Activated naive CD8-positive, alpha-beta T cell treated with anti-CD3 and anti-CD28 coated beads for 36 hours (primary cell): ENCODE results near the gene CHD3. TPM values are rescaled to one million over a fixed set of nuclear protein-coding genes. Genes with fewer than 3 reads are reported as not detected.
"Not testable (repeated sequence)": the region's sequence is repeated elsewhere in the genome, so short reads cannot be mapped to it uniquely, and the experiment has no call there.

Experiments
- DNase-seq: peaks from one replicate; pipeline ENCODE4 v3.0.0; 2021
- H3K27ac Mint-ChIP-seq: one replicate; pipeline ENCODE4 v1.8.0; 2022; ENCODE audit warnings: mild to moderate bottlenecking, moderate library complexity, mixed read lengths
- H3K27me3 Mint-ChIP-seq: one replicate; pipeline ENCODE4 v1.8.0; 2022; ENCODE audit warnings: mild to moderate bottlenecking, mixed read lengths
- H3K36me3 Mint-ChIP-seq: one replicate; pipeline ENCODE4 v1.8.0; 2021; ENCODE audit warnings: mild to moderate bottlenecking, mixed read lengths
- H3K4me1 Mint-ChIP-seq: one replicate; pipeline ENCODE4 v1.8.0; 2021; ENCODE audit warnings: mixed read lengths
- H3K4me3 Mint-ChIP-seq: one replicate; pipeline ENCODE4 v1.8.0; 2022; ENCODE audit warnings: mild to moderate bottlenecking, moderate library complexity, mixed read lengths
- H3K9me3 Mint-ChIP-seq: one replicate; pipeline ENCODE4 v1.8.0; 2022; ENCODE audit warnings: mixed read lengths
- total RNA-seq, 2 experiments: library from RNA; stranded (reverse); gene quantifications; one replicate each; pipeline ENCODE4 v1.2.3, GENCODE V29; 2021

The CHD3 gene
- total RNA-seq, 2 experiments from 2014 or later = 123 to 129 TPM

- no peak for DNase-seq
- Mint-ChIP-seq H3K36me3 (peaks cover 21% of the 10 kb centered on the region), H3K4me3 (no peak overlapping the region), H3K27me3 (no peaks in the 10 kb centered on the region), H3K27ac (no peak overlapping the region), H3K9me3 (no peaks in the 10 kb centered on the region), H3K4me1 (peaks cover 35% of the 10 kb centered on the region)
These were observed 33.0 kb upstream of the CHD3 start for GRCh38 chr17:7855660-7856010.

DNA sequence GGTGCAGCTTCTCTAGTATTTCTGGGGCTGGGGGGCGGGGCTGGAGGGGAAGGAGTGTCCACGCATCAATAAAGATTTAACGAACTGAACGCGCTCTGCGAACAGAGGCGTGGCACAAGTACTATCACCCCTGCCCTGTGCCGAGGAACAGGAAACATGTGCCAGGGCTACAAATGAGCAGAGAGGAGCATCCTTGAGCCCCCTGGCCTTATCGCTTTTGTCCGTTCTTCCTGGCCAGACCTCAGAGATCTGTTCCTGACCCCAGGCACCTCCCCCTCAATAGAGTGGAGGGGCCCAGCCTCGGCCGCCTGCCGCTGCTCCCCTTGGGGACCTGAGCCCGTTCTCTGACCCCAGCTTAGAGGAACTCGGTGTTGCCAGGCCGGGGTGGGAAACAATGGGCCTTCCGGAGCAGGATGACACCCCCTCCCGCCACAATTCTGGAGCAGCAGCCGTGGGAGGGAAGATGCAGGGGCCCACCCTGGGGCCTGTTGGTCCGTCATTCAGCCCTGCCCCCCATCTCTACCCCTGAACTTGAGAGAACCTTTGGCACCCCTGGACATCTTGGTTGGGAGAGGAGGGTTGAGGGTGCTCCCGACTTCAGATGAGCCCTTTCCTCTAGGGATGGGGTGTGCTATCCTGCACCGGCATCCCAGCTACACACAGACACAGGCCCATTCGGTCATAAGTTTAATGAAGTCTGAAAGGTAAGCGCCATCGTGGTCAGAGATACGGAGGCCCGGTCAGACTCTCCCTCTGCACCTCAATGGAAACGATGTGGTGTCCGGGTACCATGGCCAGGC, 32.4 kb upstream of the CHD3 start:
- no peaks in the 10 kb centered on the region for H3K27me3 Mint-ChIP-seq
- H3K4me3 Mint-ChIP-seq = no peak overlapping the region
- H3K36me3 Mint-ChIP-seq = peaks cover 16% of the 10 kb centered on the region
- no peak for DNase-seq
- no peak overlapping the region for H3K27ac Mint-ChIP-seq
- H3K9me3 Mint-ChIP-seq = no peaks in the 10 kb centered on the region
- peaks cover 30% of the 10 kb centered on the region for H3K4me1 Mint-ChIP-seq

DNA sequence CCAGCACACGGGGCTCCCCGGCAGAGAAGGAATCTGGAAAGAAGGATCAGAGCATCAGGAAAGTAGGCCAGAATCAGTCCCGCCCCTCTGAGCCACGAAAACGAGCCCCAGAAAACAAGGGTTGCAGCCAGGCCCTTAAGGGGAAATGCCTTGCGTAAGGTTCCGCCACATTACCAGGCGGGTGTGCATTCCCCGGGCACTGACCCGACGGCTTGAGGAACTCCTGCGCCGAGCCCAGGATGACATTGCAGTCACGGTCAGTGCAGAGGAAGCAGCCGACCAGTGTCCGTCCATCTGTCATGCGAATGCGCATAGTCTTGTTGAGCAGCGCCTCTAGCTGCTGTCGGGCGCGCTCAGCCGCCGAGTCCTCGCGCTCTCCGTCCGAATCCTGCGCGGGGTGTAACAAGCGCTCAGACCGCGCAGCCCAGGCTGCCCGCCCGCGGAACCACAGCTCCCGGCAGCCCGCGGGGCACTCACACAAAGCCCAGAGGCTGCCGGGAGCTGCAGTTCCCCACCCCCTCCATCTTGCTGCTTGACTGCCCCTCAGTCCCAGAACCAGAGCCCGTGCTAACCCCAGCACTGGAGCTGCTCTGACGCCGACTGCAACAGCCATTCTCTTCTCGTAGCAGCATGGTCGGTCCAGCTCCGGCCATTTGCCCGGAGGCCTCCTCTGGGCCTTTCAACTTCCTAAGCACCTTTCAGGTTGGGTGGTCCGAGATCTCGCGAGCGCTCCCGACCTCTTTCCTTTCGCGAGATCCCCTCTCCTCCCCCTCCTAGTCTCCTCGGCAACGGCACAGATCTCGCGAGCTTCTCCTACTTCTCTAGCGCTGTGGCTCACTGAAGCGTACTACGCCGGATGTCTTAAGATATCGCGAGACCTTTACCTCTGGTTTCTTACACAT, 31.5 kb upstream of the CHD3 start, which contains the start of gene NAA38:
Gene NAA38 (minus strand): TSS at position 749 of the 902 bp plus-strand sequence. CDS start 96 bp downstream, at position 653.
- no peaks in the 10 kb centered on the region for H3K27me3 Mint-ChIP-seq
- no peaks in the 10 kb centered on the region for H3K9me3 Mint-ChIP-seq
- peak; percentile 93 for DNase-seq
- H3K4me1 Mint-ChIP-seq = peaks cover 27% of the 10 kb centered on the region
- H3K27ac Mint-ChIP-seq = no peak within 1 kb of the TSS
- H3K4me3 Mint-ChIP-seq = no peak within 1 kb of the TSS
- H3K36me3 Mint-ChIP-seq = peaks cover 12% of the 10 kb centered on the region

- H3K36me3 Mint-ChIP-seq = peaks cover 7% of the 10 kb centered on the region
- peak; percentile 85 for DNase-seq
- no peak within 1 kb of the TSS for H3K4me3 Mint-ChIP-seq
- H3K9me3 Mint-ChIP-seq = no peaks in the 10 kb centered on the region
- peaks cover 24% of the 10 kb centered on the region for H3K4me1 Mint-ChIP-seq
- H3K27ac Mint-ChIP-seq = no peak within 1 kb of the TSS
- no peaks in the 10 kb centered on the region for H3K27me3 Mint-ChIP-seq
These were observed 30.7 kb upstream of the CHD3 start, which contains the start of gene CYB5D1 for GRCh38 chr17:7857713-7858521. CYB5D1 (plus strand) TSS chr17:7858003; CDS start chr17:7858135, 132 bp downstream.

GRCh38 chr17:7858522-7858810, 30.1 kb upstream of the CHD3 start:
- Mint-ChIP-seq H3K27me3 (no peaks in the 10 kb centered on the region), H3K4me3 (no peak overlapping the region), H3K27ac (no peak overlapping the region), H3K4me1 (peaks cover 24% of the 10 kb centered on the region), H3K36me3 (peaks cover 5% of the 10 kb centered on the region), H3K9me3 (no peaks in the 10 kb centered on the region)
- peak; percentile 47 for DNase-seq

DNA sequence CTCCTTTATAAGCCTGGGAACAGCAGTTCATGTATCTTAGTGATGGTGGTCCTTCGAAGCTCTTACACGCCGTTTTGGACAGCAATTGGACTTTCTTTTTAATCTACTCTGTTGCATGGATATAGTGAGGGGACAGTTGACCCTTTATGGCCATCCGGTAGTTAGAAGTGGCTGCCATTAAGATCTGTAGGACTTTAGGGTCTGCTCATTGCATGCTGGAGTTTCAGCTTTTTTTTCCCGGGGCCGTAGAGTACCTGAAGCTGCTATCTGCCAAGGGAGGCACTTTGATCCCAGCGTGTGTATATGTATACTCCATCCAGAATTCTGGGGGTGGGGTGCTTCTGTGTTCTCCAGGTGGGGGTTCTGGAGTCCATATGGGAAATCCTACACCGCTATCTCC, 29.6 kb upstream of the CHD3 start:
- Mint-ChIP-seq H3K9me3 (no peaks in the 10 kb centered on the region), H3K27me3 (no peaks in the 10 kb centered on the region), H3K36me3 (peaks cover 5% of the 10 kb centered on the region), H3K4me3 (no peak overlapping the region), H3K4me1 (peaks cover 20% of the 10 kb centered on the region), H3K27ac (no peak overlapping the region)
- DNase-seq = no peak

DNA sequence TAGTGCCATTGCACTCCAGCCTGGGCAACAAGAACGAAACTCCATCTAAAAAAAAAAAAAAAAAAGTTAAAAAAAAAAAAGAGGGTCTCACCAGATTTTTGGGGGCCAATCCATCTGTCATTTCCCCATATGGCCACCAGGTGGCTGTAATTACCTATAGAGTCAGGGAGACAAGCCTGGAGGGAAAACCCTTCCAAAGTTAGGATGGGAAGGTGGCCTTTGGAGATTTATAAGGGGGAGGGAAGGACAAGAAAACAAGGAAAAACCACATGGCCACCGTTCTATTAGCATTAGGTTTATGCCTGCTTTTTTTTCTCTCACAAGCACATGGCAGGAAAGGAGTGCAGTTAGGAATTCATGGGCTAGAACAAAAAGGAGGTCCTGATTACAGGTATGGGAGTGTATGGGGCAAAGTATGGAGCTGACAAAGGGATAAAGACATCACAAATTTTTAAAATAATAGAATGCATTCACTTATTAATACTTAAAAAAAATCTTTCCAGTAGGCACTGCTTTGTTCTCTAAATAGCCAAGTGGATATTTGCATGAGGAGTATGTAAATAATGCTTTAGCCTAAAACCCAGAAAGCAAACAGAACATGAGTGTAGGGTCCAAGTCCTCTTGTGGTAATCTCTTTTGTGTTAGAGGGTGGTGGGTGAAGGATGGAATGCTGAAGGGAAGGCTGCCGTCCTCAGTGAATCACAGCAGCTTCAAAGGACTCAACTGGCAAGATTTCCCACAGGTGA, 25.7 kb upstream of the CHD3 start:
- Mint-ChIP-seq H3K4me3 (no peak overlapping the region), H3K9me3 (peaks cover 2% of the 10 kb centered on the region), H3K27me3 (no peaks in the 10 kb centered on the region), H3K27ac (no peak overlapping the region), H3K36me3 (peaks cover 21% of the 10 kb centered on the region), H3K4me1 (peaks cover 25% of the 10 kb centered on the region)
- DNase-seq = peak; percentile 45

GRCh38 chr17:7864384-7864783, 24.2 kb upstream of the CHD3 start:
- H3K27me3 Mint-ChIP-seq, H3K9me3 Mint-ChIP-seq, DNase-seq, H3K4me3 Mint-ChIP-seq, H3K27ac Mint-ChIP-seq: not testable (repeated sequence)
- Mint-ChIP-seq H3K4me1 (peaks cover 27% of the 10 kb centered on the region), H3K36me3 (peaks cover 24% of the 10 kb centered on the region)

DNA sequence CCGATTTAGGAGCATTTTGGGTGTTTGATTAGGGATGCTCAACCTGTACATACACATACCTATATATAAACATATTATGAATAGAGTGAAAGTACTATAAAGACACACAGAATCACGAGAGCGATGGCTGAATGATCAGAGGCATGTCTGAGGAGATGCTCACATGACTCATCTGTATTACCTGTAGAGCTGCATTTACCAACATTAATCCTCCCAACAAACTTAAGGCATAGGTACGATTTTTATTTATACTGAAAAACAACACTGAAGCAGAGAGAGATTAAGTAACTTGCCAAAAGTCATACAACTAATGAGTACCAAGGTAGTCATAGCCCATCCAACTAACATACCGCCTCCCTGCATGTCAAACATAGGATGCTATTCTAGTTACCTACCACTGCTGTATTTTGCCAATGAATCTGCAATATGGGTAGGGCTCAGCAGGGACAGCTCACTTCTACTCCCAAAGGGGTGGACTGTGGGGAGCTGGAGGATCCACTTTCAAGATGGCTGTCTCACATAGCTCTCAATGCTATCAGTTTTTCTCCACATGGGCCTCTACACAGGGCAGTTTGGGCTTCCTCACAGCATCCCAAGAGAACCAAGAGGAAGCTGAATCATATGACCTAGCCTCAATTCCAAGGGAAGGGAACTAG, 23.5 kb upstream of the CHD3 start:
- H3K36me3 Mint-ChIP-seq = peaks cover 24% of the 10 kb centered on the region
- H3K27ac Mint-ChIP-seq = no peak overlapping the region
- H3K4me3 Mint-ChIP-seq = no peak overlapping the region
- H3K4me1 Mint-ChIP-seq = peaks cover 27% of the 10 kb centered on the region
- H3K9me3 Mint-ChIP-seq = peaks cover 2% of the 10 kb centered on the region
- DNase-seq = no peak
- no peaks in the 10 kb centered on the region for H3K27me3 Mint-ChIP-seq

- Mint-ChIP-seq H3K9me3 (peaks cover 2% of the 10 kb centered on the region), H3K4me3 (no peak overlapping the region), H3K27ac (peak overlapping the region; percentile 58), H3K36me3 (peaks cover 23% of the 10 kb centered on the region), H3K27me3 (no peaks in the 10 kb centered on the region), H3K4me1 (peaks cover 28% of the 10 kb centered on the region)
- no peak for DNase-seq
These were observed 20.7 kb upstream of the CHD3 start for GRCh38 chr17:7867881-7868329.

GRCh38 chr17:7873051-7873450, 15.5 kb upstream of the CHD3 start:
- Mint-ChIP-seq H3K9me3 (no peaks in the 10 kb centered on the region), H3K27me3 (no peaks in the 10 kb centered on the region), H3K4me1 (peaks cover 21% of the 10 kb centered on the region), H3K36me3 (peaks cover 28% of the 10 kb centered on the region), H3K4me3 (no peak overlapping the region), H3K27ac (no peak overlapping the region)
- no peak for DNase-seq

GRCh38 chr17:7875804-7876370, 12.7 kb upstream of the CHD3 start:
- Mint-ChIP-seq H3K36me3 (peaks cover 26% of the 10 kb centered on the region), H3K9me3 (no peaks in the 10 kb centered on the region), H3K4me3 (no peak overlapping the region), H3K4me1 (peaks cover 11% of the 10 kb centered on the region), H3K27ac (no peak overlapping the region), H3K27me3 (no peaks in the 10 kb centered on the region)
- no peak for DNase-seq

DNA sequence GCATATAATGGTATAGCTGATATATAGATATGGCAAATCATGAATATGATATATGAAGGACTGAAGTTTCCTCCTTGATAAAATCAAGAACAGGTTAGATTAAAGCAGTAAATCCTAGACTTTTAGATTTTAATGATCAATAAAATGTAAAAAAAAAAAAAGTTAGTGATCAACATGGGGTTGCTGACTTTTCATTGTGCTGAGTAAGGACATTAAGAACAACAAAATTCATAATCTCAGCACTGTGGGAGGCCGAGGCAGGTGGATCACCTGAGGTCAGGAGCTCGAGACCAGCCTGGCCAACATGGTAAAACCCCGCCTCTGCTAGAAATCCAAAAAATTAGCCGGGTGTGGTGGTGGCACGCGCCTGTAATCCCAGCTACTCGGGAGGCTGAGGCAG, 10.4 kb upstream of the CHD3 start:
- Mint-ChIP-seq H3K27me3 (no peaks in the 10 kb centered on the region), H3K4me1 (peaks cover 9% of the 10 kb centered on the region)

More for the DNA sequence above, 10.4 kb upstream of the CHD3 start:
- DNase-seq = no peak
- Mint-ChIP-seq H3K4me3 (no peak overlapping the region), H3K9me3 (no peaks in the 10 kb centered on the region), H3K36me3 (peaks cover 22% of the 10 kb centered on the region), H3K27ac (no peak overlapping the region)
